Hepatocyte (in vitro differentiated cells): ENCODE data around the gene DCXR.

ENCODE experiments used
- EZH2 ChIP-seq: fragments of 200-600 bp; sonication (generic); IDR thresholded peaks from 2 replicates; pipeline ENCODE4 v1.6.1; 2016; ENCODE audit warnings: antibody characterized with exemption, mild to moderate bottlenecking, borderline replicate concordance
- TF ChIP-seq, protein P1 (sequence below): fragments of 200-600 bp; sonication (generic); IDR thresholded peaks from 2 replicates; pipeline ENCODE4 v1.5.1; 2016; ENCODE audit warnings: antibody characterized with exemption, mild to moderate bottlenecking; ENCODE audit not compliant: poor library complexity

DNA sequence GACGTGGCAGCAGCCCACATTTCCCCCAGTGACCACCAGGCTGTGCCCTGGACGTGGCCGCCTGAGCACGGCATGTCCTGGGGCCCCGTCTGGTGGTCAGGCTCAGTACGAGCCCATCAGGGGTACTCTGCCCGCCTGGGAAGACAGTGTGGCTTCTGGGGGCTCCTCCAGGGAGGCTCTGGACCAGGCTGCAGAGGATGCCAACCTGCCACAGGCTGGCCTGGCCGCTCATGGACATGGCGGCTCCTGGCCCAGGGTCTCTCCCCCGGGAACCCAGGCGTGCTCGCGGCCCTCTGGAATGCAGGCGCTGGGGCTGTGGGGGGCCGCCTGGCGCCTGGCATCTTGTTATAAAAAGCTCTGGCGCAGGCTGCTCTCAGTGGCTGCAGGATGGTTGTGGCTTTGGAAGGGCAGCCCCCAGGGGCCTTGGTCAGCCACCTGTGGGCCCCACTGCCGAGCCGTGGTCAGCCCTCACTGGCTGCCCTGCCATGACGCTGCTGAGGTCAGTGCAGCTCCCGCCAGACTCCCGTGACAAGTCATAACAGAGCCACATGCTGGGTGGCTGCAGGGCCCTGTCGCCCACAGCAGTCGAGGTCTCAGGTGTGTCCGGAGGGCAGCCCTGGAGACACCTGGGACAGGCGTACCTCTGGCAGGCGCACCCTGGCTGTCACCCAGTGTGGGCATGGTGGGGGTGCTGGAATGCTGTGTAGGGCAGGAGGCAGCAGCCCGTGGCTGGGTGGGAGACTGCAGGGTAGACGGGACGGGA lies 29.8 kb downstream of the DCXR start:
- TF ChIP-seq, protein P1, sequence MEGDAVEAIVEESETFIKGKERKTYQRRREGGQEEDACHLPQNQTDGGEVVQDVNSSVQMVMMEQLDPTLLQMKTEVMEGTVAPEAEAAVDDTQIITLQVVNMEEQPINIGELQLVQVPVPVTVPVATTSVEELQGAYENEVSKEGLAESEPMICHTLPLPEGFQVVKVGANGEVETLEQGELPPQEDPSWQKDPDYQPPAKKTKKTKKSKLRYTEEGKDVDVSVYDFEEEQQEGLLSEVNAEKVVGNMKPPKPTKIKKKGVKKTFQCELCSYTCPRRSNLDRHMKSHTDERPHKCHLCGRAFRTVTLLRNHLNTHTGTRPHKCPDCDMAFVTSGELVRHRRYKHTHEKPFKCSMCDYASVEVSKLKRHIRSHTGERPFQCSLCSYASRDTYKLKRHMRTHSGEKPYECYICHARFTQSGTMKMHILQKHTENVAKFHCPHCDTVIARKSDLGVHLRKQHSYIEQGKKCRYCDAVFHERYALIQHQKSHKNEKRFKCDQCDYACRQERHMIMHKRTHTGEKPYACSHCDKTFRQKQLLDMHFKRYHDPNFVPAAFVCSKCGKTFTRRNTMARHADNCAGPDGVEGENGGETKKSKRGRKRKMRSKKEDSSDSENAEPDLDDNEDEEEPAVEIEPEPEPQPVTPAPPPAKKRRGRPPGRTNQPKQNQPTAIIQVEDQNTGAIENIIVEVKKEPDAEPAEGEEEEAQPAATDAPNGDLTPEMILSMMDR, result no peak
- TF ChIP-seq EZH2, result no peak
